Smooth muscle cell of the umbilical artery (primary cell): ENCODE results near the gene PHYHD1. TPM values are rescaled to one million over a fixed set of nuclear protein-coding genes. Genes with fewer than 3 reads are reported as not detected.

Source experiments
- total RNA-seq: library from RNA; depleted of rRNA; stranded (reverse); fragments of >200 nt; gene quantifications from 2 replicates; pipeline ENCODE4 v1.2.3, GENCODE V29; 2014

PHYHD1 gene
- 2.1 and 3.4 TPM in 2 replicates for total RNA-seq

DNA sequence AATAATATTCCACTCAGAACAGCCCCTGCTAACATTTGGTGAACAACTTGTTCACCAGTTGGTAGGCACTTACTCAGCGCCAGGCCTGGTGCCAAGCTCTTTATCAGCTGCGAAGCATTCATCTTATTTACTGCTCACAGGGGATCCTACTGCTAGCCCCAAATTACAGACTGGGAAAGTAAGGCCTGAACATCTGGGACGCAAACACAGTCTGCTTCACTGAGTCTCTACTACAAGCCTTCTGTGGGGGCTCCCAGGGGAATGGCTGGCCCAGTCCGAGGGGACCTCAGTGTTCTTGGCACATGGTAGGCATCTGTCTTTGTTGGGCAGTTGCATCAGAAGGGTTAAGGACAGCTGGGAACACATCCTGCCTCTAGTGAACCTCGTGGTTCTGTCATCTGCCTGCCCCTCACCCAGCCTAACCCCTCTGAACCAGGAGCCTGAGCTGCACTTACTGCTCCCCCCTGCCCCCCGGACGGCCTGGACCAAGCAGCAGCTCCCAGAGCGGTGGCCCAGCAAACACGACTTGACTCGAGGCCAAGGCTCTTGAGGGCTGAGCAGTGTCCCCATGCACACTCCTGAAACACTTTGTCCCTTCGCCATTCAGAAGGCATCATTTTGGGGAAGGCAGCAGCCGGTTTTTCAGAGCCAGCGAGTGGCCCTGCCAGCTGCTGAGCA lies at the start of gene PHYHD1:
Gene PHYHD1, plus strand, starts transcription at position 602 of the 678 bp plus-strand sequence. CDS start 1,342 bp downstream, outside the sequence.

DNA sequence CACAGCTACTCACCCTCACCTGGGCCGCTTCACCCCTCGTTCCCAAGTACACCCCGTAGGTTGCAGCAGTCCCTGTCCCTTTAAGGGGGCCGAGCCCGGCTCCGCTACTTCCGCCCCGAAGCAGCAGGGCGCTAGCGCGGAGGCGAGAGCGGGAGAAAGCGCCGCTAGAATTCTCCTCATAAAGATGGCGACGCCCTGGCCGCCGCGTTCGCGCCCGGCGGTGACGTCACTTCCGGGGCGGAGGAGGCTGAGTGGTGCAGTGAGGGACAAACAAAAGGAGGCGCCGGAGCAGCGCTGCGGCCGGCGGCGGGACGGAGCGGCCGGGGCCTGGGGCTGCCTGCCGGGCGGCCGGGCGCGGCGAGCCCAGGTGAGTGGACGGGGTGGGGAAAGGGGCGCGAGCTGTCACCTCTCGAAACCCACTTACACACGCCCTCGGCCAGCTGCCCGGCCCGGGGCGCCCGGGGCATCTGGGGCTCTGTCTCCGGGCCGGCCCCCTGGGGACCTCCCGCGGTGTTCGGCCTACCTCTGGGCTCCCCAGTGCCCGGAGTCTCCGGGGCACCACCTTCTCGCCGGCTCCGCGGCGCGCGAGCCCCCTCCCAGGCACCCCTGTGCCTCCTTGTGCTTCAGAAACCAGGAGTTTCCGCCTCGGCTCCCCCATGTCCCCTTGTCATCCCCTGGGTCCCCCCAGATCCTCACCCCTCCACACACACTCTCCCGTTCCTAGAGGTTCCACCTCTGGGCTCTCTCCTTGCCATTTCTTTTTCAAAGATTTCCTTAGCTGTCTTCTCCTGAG lies 38.7 kb upstream of the PHYHD1 start, which contains the start of the genes KYAT1 and LRRC8A:
Gene KYAT1, minus strand, starts transcription at position 67 of the 793 bp plus-strand sequence. CDS start 36,545 bp downstream, outside the sequence.
Gene LRRC8A, plus strand, starts transcription at position 250 of the 793 bp plus-strand sequence. CDS start 25,032 bp downstream, outside the sequence.

DNA sequence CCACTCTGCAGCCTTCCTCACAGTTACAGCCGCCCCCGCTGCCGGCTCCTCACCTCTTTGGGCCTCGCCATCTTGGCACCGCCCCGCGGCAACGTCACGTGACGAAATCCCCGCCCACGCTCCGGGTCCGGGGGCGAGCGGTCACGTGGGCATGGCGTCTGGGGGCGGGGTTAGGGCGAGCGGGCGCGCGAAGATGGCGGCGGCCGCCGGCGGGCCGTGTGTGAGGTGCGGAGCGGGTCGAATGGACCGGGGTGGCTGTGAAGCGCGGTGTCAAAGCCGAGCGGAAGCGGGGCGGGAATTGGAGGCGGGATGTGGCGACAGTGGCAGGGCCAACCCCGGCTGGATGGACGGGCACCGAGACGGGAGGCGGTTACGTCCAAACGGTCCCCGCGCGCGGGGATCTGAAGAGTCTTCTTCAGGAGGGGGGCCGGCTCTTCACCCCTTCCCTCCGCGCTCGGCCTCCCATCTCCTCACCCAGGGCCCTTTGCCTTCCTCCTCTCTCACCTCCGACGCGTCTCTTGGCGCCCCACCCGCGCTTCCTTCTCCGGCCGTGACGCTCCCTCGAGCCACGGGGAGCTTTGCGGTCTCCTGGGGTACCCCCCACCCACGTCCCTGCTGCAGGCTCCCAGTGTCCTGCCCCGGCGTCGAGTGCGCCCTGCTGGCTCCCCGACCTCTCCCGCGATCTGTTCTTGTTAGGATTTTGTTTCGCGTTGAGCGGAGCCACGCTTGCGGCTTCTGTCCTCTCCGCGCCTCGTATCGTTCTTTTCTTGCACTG lies 26.9 kb downstream of the PHYHD1 start, which contains the start of the genes DOLK and NUP188:
Gene DOLK, minus strand, starts transcription at position 77 of the 775 bp plus-strand sequence. CDS start 300 bp downstream, outside the sequence.
Gene NUP188, plus strand, starts transcription at position 173 of the 775 bp plus-strand sequence. Its CDS starts 21 bp downstream, at position 194.

Other genes starting within 250 kb of the PHYHD1 start
- 381 and 459 TPM in 2 replicates for gene SET, start 231.8 kb upstream of the PHYHD1 start, total RNA-seq
- 0.89 and 1.7 TPM in 2 replicates for gene PKN3, start 218.5 kb upstream of the PHYHD1 start, total RNA-seq
- 23.5 and 41.2 TPM in 2 replicates for gene ZDHHC12, start 196.9 kb upstream of the PHYHD1 start, total RNA-seq
- 20.5 and 37.4 TPM in 2 replicates for gene ZER1, start 149.1 kb upstream of the PHYHD1 start, total RNA-seq
- gene TBC1D13, start 133.7 kb upstream of the PHYHD1 start, total RNA-seq, result 10.1 and 12.5 TPM in 2 replicates
- 11.6 and 14.0 TPM in 2 replicates for gene ENDOG, start 102.5 kb upstream of the PHYHD1 start, total RNA-seq
- 16.0 and 28.7 TPM in 2 replicates for gene SPOUT1, start 91.2 kb upstream of the PHYHD1 start, total RNA-seq
- gene KYAT1, start 39.0 kb upstream of the PHYHD1 start, total RNA-seq, result 6.5 and 13.7 TPM in 2 replicates
- gene LRRC8A, start 38.8 kb upstream of the PHYHD1 start, total RNA-seq, result 29.4 and 62.0 TPM in 2 replicates
- gene DOLK, start 26.6 kb downstream of the PHYHD1 start, total RNA-seq, result 24.0 and 36.2 TPM in 2 replicates
- gene NUP188, start 26.7 kb downstream of the PHYHD1 start, total RNA-seq, result 43.7 and 88.7 TPM in 2 replicates
- gene SH3GLB2, start 107.3 kb downstream of the PHYHD1 start, total RNA-seq, result 33.3 and 40.9 TPM in 2 replicates
- 21.1 and 38.8 TPM in 2 replicates for gene MIGA2, start 115.6 kb downstream of the PHYHD1 start, total RNA-seq
- gene DOLPP1, start 160.1 kb downstream of the PHYHD1 start, total RNA-seq, result 10.1 and 11.0 TPM in 2 replicates
- gene CRAT, start 189.8 kb downstream of the PHYHD1 start, total RNA-seq, result 26.7 and 50.4 TPM in 2 replicates
- gene PTPA, start 190.4 kb downstream of the PHYHD1 start, total RNA-seq, result 75.7 and 106 TPM in 2 replicates